ENCODE results near the gene SGCA. TPM values are rescaled to one million over a fixed set of nuclear protein-coding genes. Genes with fewer than 3 reads are reported as not detected.

Gene SGCA
- total and polyA plus RNA-seq, 9 of the 15 experiments (the other 6 are each of a cell fraction or from before 2014, with no cell fraction given): not detected

DNA sequence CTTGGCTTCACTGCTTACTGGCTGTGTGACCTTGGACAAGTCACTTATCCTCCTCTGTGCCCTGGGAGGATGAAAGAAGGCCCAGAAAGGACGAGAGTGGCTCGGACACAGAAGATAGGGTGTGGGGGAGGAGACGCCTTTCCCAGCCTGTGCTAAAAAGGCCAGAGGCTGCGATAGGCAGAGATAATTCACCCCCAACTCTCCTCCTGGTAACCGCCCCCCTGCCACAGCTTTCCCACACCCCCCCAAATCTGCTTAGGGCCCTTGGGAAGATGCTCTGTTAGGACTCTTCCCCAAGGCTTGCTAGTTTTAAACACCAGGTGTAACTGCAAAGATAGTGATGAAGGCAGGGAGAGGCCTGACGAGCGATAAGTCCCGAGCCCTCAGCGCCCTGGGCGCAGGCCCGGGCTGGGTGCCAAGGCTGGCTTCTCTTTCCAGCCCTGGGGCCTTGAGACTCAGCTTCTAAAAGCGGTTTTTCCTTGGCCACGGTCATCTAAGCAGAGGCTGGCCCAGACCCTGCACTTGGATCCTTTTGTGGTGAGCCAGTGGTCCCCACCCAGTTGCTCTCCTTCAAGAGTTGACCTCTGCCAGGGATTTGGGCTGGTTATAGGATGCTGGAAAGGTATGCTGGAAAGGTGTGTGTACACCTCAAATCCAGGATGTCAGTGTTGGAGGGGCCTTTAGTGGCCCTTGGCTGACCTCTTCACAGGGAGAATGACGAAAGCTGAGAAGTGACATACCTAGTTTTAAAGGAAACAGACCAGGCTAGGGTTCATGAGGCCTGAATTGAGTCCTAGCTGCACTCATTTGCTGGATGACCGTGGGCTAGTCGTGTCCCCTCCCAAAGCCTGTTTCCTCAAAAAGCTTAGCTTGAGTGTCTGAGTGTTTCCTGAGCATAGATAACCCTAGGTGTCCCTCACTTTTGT lies 11.9 kb upstream of the SGCA start (continued):
- no peak for TF ChIP-seq CHAMP1 (IDR thresholded peaks at IDR 0.05)
- TF ChIP-seq ZNF583 (CRISPR knock-in tag; IDR thresholded peaks at IDR 0.05): peak; percentile 35; the same call in 1 of the 2 replicates
- TF ChIP-seq, protein P1, sequence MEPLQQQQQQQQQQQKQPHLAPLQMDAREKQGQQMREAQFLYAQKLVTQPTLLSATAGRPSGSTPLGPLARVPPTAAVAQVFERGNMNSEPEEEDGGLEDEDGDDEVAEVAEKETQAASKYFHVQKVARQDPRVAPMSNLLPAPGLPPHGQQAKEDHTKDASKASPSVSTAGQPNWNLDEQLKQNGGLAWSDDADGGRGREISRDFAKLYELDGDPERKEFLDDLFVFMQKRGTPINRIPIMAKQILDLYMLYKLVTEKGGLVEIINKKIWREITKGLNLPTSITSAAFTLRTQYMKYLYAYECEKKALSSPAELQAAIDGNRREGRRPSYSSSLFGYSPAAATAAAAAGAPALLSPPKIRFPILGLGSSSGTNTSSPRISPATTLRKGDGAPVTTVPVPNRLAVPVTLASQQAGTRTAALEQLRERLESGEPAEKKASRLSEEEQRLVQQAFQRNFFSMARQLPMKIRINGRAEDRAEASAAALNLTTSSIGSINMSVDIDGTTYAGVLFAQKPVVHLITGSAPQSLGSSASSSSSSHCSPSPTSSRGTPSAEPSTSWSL (CRISPR knock-in tag; IDR thresholded peaks at IDR 0.05; ENCODE audit: borderline replicate concordance): no peak
- no peak for TF ChIP-seq CBX5 (IDR thresholded peaks at IDR 0.05; ENCODE audit: borderline replicate concordance, low read depth)
- 0 out of 2 replicates have a peak, but pooled peaks have one; percentile 33 for TF ChIP-seq SMAD4 (CRISPR knock-in tag; conservative IDR thresholded peaks at IDR 0.05)
- no peak for TF ChIP-seq HNRNPLL (IDR thresholded peaks at IDR 0.05; ENCODE audit: low read depth, low read length, poor library complexity, severe bottlenecking)
- no peak for TF ChIP-seq RERE (CRISPR knock-in tag; IDR thresholded peaks at IDR 0.05; ENCODE audit: borderline replicate concordance)
- no peak for TF ChIP-seq KDM5B (IDR thresholded peaks at IDR 0.05; ENCODE audit: insufficient replicate concordance, low read depth, low read length)
- no peak for TF ChIP-seq ZNF174 (CRISPR knock-in tag; IDR thresholded peaks at IDR 0.05)
- TF ChIP-seq, protein P2, sequence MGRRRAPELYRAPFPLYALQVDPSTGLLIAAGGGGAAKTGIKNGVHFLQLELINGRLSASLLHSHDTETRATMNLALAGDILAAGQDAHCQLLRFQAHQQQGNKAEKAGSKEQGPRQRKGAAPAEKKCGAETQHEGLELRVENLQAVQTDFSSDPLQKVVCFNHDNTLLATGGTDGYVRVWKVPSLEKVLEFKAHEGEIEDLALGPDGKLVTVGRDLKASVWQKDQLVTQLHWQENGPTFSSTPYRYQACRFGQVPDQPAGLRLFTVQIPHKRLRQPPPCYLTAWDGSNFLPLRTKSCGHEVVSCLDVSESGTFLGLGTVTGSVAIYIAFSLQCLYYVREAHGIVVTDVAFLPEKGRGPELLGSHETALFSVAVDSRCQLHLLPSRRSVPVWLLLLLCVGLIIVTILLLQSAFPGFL (CRISPR knock-in tag; IDR thresholded peaks at IDR 0.05): no peak
- no peak for TF ChIP-seq THAP7 (CRISPR knock-in tag; IDR thresholded peaks at IDR 0.05)
- no peak for TF ChIP-seq IFI16 (CRISPR knock-in tag; IDR thresholded peaks at IDR 0.05)
- TF ChIP-seq NFRKB (IDR thresholded peaks at IDR 0.05; ENCODE audit: low read depth): no peak
